ENCODE data around the gene TMEM147. TPM values are rescaled to one million over a fixed set of nuclear protein-coding genes. Genes with fewer than 3 reads are reported as not detected.

TMEM147 gene
- total RNA-seq, 1 donor from 2014 or later = 122 TPM

- Mint-ChIP-seq H3K4me1 (ENCODE audit: low read depth) (peaks cover 11% of the 10 kb centered on the region), H3K27ac (no peak overlapping the region), H3K27me3 (ENCODE audit: low read depth) (peaks cover 45% of the 10 kb centered on the region), H3K4me3 (ENCODE audit: low read depth) (no peak overlapping the region), H3K36me3 (ENCODE audit: low read depth) (no peaks in the 10 kb centered on the region), H3K9me3 (no peaks in the 10 kb centered on the region)
- no peak for DNase-seq (ENCODE audit: low spot score)
- intact Hi-C loops (cut with micrococcal nuclease) = loop anchor here (5.0 kb wide), 1 partner anchor 37 kb away; the partner anchor contains the start of gene TMEM147
These were observed 34.8 kb upstream of the TMEM147 start for GRCh38 chr19:35510626-35510964.

GRCh38 chr19:35511337-35511736, 34.1 kb upstream of the TMEM147 start:
- H3K36me3 Mint-ChIP-seq (ENCODE audit: low read depth) = no peaks in the 10 kb centered on the region
- no peak overlapping the region for H3K27ac Mint-ChIP-seq
- H3K27me3 Mint-ChIP-seq (ENCODE audit: low read depth) = peaks cover 37% of the 10 kb centered on the region
- no peak for DNase-seq (ENCODE audit: low spot score)
- intact Hi-C loops (cut with micrococcal nuclease) = loop anchor here (5.0 kb wide), 1 partner anchor 36 kb away; the partner anchor contains the start of gene TMEM147
- H3K4me3 Mint-ChIP-seq (ENCODE audit: low read depth) = no peak overlapping the region
- peaks cover 11% of the 10 kb centered on the region for H3K4me1 Mint-ChIP-seq (ENCODE audit: low read depth)
- H3K9me3 Mint-ChIP-seq = no peaks in the 10 kb centered on the region

DNA sequence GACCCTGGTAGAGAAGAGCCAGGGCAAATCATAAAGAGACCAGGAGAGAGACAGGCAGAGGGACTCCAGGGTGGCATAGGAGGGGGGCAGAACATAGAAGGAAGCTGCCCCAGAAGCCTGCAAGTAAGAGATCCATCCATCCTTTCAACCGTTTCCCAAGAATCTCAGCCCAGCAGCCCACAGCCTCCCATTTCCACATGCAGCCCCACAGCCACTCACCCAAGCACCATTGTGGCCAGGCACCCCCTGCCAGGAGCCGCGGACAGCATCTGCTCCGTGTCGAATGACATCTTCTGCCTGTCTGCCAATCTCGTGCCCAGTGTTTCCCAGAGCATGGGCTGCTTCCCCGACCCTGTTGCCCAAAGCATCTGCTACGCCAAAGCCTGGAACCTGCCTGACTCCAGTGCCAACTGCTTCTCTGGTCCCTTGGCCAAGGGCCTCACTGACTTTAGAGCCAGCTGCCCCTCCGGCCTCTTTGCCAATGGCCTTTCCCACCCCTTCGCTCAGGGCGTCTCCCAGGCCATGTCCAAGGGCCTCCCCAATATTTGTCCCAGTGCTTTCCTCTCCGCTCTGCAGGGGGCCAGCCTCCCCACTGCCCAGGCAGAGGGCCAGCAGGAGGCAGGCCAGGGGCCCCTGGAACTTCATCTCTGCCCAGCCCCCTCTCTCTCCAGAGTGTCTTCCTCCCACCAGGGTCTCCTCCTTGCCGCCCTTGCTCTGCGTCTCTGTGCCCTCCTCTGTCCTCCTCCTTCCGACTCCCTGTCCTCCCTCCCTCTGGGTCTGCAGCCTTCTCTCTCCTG, 32.4 kb upstream of the TMEM147 start:
- Mint-ChIP-seq H3K27ac (no peak overlapping the region), H3K4me3 (ENCODE audit: low read depth) (no peak overlapping the region), H3K27me3 (ENCODE audit: low read depth) (peaks cover 26% of the 10 kb centered on the region), H3K4me1 (ENCODE audit: low read depth) (peaks cover 11% of the 10 kb centered on the region), H3K36me3 (ENCODE audit: low read depth) (no peaks in the 10 kb centered on the region), H3K9me3 (no peaks in the 10 kb centered on the region)
- intact Hi-C loops (cut with micrococcal nuclease) = loop anchor here (5.0 kb wide), 1 partner anchor 34 kb away; the partner anchor contains the start of gene TMEM147
- DNase-seq (ENCODE audit: low spot score) = no peak

DNA sequence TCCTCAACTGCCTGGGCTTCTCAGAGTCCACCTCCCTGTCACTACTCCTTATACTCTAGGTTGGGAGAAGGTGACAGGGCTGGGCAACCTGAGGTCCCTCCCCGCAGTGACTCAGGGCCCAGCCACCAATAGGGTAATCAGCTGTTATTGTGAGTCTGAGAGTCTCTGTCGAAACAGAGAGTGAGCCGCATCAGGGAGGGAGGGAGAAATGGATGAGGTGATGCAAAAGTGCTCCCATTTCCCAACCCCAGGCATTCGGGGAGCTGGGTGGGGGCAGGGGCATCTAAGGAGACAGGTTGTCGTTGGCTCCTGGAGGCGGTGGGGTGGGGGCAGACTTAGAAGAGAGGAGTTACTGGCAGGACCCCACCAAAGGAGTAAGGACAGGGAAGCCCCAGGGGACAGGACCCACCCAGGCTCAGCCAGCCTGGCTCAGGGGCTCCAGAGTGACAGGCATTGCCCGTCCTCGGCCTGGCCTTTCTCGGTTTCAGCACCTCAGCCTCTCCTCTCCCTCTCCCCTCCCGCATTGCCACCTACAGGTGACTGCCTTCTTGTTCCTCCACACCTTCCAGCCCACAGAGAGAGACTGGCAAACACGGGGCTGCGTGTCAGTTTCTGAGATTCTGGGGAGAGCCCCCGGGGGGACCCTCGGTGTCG, 31.7 kb upstream of the TMEM147 start, which contains the start of gene DMKN:
Gene DMKN (minus strand): TSS at position 22 of the 654 bp plus-strand sequence. CDS start 174 bp downstream, outside the sequence.
- H3K4me3 Mint-ChIP-seq (ENCODE audit: low read depth) = no peak within 1 kb of the TSS
- no peaks in the 10 kb centered on the region for H3K9me3 Mint-ChIP-seq
- no peak for DNase-seq (ENCODE audit: low spot score)
- H3K4me1 Mint-ChIP-seq (ENCODE audit: low read depth) = peaks cover 11% of the 10 kb centered on the region
- no peaks in the 10 kb centered on the region for H3K36me3 Mint-ChIP-seq (ENCODE audit: low read depth)
- H3K27ac Mint-ChIP-seq = no peak within 1 kb of the TSS
- intact Hi-C loops (cut with micrococcal nuclease) = loop anchor here (5.0 kb wide), 1 partner anchor 34 kb away; the partner anchor contains the start of gene TMEM147
- H3K27me3 Mint-ChIP-seq (ENCODE audit: low read depth) = peaks cover 20% of the 10 kb centered on the region

DNA sequence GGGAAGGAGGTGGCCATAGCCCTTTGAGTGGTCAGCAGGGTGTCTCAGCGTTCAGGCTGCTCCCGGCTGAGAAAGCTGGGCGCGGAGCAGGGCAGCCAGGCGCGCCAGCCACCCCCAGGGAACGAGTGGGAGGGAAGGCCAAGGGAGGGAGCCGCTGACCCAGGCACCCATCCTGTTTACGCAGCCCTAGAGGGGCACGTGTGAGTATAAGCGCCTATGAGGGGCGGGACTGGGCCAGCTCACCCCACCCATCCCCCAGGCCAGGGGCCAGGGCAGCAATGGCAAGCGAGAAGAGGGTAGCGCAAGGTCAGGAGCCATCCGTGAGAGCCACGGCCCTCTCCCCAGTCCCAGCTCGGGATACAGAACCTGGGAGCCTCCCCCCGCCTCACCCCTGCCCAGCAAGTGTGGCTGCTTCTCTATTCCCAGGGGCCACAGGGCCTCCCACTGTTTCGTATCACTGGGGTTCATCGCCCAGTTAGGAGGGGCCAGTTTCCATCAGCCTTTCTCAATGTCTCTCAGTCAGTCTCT, 31.1 kb upstream of the TMEM147 start:
- no peak for DNase-seq (ENCODE audit: low spot score)
- Mint-ChIP-seq H3K36me3 (ENCODE audit: low read depth) (no peaks in the 10 kb centered on the region), H3K4me1 (ENCODE audit: low read depth) (peaks cover 9% of the 10 kb centered on the region), H3K27me3 (ENCODE audit: low read depth) (peaks cover 18% of the 10 kb centered on the region), H3K27ac (no peak overlapping the region), H3K9me3 (no peaks in the 10 kb centered on the region), H3K4me3 (ENCODE audit: low read depth) (no peak overlapping the region)
- intact Hi-C loops (cut with micrococcal nuclease) = loop anchor here (5.0 kb wide), 1 partner anchor 33 kb away; the partner anchor contains the start of gene TMEM147

DNA sequence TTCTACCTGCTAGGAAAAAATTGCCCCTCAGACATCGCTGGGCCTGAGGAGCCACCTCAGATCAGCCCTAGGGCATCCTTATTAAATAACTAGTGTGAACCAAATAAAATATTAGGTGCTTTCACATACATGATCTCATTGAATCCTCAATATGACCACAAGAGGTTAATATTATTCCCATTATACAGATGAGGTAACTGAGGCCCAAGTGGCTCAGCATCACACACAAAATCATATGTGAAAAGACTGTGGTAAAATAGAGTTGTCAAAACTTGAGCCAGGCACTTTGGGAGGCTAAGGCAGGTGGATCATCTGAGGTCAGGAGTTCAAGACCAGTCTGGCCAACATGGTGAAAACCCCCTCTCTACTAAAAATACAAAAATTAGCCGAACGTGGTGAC, 29.1 kb upstream of the TMEM147 start:
- Mint-ChIP-seq H3K27me3 (ENCODE audit: low read depth) (peaks cover 9% of the 10 kb centered on the region), H3K36me3 (ENCODE audit: low read depth) (no peaks in the 10 kb centered on the region), H3K4me3 (ENCODE audit: low read depth) (no peak overlapping the region), H3K9me3 (no peaks in the 10 kb centered on the region), H3K4me1 (ENCODE audit: low read depth) (no peaks in the 10 kb centered on the region), H3K27ac (no peak overlapping the region)
- intact Hi-C loops (cut with micrococcal nuclease) = no loop called here
- no peak for DNase-seq (ENCODE audit: low spot score)

GRCh38 chr19:35517342-35517741, 28.1 kb upstream of the TMEM147 start:
- H3K9me3 Mint-ChIP-seq = no peaks in the 10 kb centered on the region
- H3K36me3 Mint-ChIP-seq (ENCODE audit: low read depth) = no peaks in the 10 kb centered on the region
- H3K27ac Mint-ChIP-seq = no peak overlapping the region
- no peaks in the 10 kb centered on the region for H3K4me1 Mint-ChIP-seq (ENCODE audit: low read depth)
- H3K4me3 Mint-ChIP-seq (ENCODE audit: low read depth) = no peak overlapping the region
- DNase-seq (ENCODE audit: low spot score) = no peak
- intact Hi-C loops (cut with micrococcal nuclease) = no loop called here
- peaks cover 7% of the 10 kb centered on the region for H3K27me3 Mint-ChIP-seq (ENCODE audit: low read depth)

GRCh38 chr19:35518313-35518712, 27.1 kb upstream of the TMEM147 start:
- DNase-seq (ENCODE audit: low spot score) = no peak
- intact Hi-C loops (cut with micrococcal nuclease) = no loop called here
- H3K36me3 Mint-ChIP-seq (ENCODE audit: low read depth) = no peaks in the 10 kb centered on the region
- H3K27me3 Mint-ChIP-seq (ENCODE audit: low read depth) = peaks cover 7% of the 10 kb centered on the region
- no peaks in the 10 kb centered on the region for H3K4me1 Mint-ChIP-seq (ENCODE audit: low read depth)
- H3K4me3 Mint-ChIP-seq (ENCODE audit: low read depth) = no peak overlapping the region
- no peak overlapping the region for H3K27ac Mint-ChIP-seq
- no peaks in the 10 kb centered on the region for H3K9me3 Mint-ChIP-seq

DNA sequence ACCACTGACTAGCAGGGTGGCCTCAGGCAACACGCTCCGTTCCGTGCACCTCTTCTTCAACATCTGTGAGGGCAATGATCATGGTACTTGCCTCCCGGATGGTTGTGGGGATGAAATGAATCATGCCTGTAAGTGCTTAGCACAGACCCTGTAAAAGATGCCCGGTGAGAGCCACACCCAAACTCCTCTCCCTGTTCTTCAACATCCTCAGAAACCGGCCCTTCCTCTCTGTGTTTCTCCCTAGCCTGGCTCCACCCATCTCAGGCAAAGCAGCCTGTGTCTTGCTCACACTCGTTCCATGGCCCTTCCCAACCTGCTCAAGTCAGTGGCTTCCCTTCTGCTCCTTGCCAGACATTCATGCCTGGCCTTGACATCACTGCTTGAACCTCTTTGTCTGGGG, 26.1 kb upstream of the TMEM147 start:
- no peaks in the 10 kb centered on the region for H3K36me3 Mint-ChIP-seq (ENCODE audit: low read depth)
- intact Hi-C loops (cut with micrococcal nuclease) = no loop called here
- H3K4me1 Mint-ChIP-seq (ENCODE audit: low read depth) = no peaks in the 10 kb centered on the region
- no peak overlapping the region for H3K4me3 Mint-ChIP-seq (ENCODE audit: low read depth)
- DNase-seq (ENCODE audit: low spot score) = no peak
- no peak overlapping the region for H3K27ac Mint-ChIP-seq
- H3K27me3 Mint-ChIP-seq (ENCODE audit: low read depth) = peaks cover 3% of the 10 kb centered on the region
- no peaks in the 10 kb centered on the region for H3K9me3 Mint-ChIP-seq

DNA sequence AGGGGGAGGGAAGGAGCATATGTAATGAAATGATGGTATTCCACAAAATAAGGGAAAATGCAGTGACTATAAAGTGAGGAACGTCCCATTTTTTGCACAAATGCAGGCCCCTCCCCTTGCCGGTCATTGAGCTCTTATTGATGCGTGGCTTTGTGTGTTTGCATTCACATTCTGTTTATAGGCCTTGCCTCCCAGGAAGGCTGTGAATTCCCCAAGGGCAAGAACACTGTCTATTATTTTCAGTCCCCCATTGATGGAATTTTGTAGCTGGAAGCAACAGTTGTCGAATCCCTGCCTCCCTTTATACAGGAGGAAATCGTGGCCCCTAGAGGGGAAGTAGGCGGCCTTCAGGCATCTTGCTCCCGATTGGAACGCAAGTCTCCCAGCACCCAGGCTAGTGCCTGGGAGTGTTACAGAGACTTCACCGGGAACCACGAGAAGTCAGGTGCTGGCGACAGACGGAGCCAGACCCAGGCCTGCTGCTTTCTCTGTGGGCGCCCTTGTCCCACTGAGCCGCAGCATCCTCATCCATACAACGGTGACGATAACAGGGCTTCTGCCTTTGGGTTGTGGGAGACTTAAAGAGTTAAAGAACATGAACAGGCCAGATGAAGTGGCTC, 24.2 kb upstream of the TMEM147 start:
- Mint-ChIP-seq H3K36me3 (ENCODE audit: low read depth) (no peaks in the 10 kb centered on the region), H3K4me1 (ENCODE audit: low read depth) (no peaks in the 10 kb centered on the region), H3K27me3 (ENCODE audit: low read depth) (peaks cover 3% of the 10 kb centered on the region), H3K27ac (no peak overlapping the region), H3K9me3 (no peaks in the 10 kb centered on the region), H3K4me3 (ENCODE audit: low read depth) (no peak overlapping the region)
- intact Hi-C loops (cut with micrococcal nuclease) = no loop called here
- no peak for DNase-seq (ENCODE audit: low spot score)

GRCh38 chr19:35522745-35523327, 22.6 kb upstream of the TMEM147 start:
- Mint-ChIP-seq H3K27me3 (ENCODE audit: low read depth) (peaks cover 3% of the 10 kb centered on the region), H3K4me1 (ENCODE audit: low read depth) (no peaks in the 10 kb centered on the region), H3K36me3 (ENCODE audit: low read depth) (no peaks in the 10 kb centered on the region), H3K9me3 (no peaks in the 10 kb centered on the region), H3K27ac (no peak overlapping the region), H3K4me3 (ENCODE audit: low read depth) (no peak overlapping the region)
- intact Hi-C loops (cut with micrococcal nuclease) = no loop called here
- DNase-seq (ENCODE audit: low spot score) = no peak

GRCh38 chr19:35524181-35524837, 21.1 kb upstream of the TMEM147 start:
- H3K36me3 Mint-ChIP-seq (ENCODE audit: low read depth) = no peaks in the 10 kb centered on the region
- intact Hi-C loops (cut with micrococcal nuclease) = no loop called here
- H3K9me3 Mint-ChIP-seq = no peaks in the 10 kb centered on the region

More at GRCh38 chr19:35524181-35524837, 21.1 kb upstream of the TMEM147 start:
- Mint-ChIP-seq H3K27ac (no peak overlapping the region), H3K4me1 (ENCODE audit: low read depth) (no peaks in the 10 kb centered on the region), H3K4me3 (ENCODE audit: low read depth) (no peak overlapping the region), H3K27me3 (ENCODE audit: low read depth) (peaks cover 7% of the 10 kb centered on the region)
- DNase-seq (ENCODE audit: low spot score) = no peak

All from activated T-helper 2 cell treated with anti-CD3 and anti-CD28 coated beads, Interferon-gamma antibody, Interleukin-2, Interleukin-4, amounts not matched to agents 10 μg/mL and 5 μg/mL and 100 μg/mL, durations not matched to agents 14 hours and 24 hours and 36 hours (primary cell).